ENCODE results near the gene SETD3.
"Not testable (repeated sequence)": the region's sequence is repeated elsewhere in the genome, so short reads cannot be mapped to it uniquely, and the experiment has no call there.

Gene SETD3

GRCh38 chr14:99354166-99354875 is 126.3 kb downstream of the SETD3 start:
- DNase-seq = no peak

- DNase-seq = no peak
These were observed 127.9 kb downstream of the SETD3 start for GRCh38 chr14:99352688-99353280.

GRCh38 chr14:99351166-99352007 is 129.3 kb downstream of the SETD3 start:
- DNase-seq = no peak

- DNase-seq = no peak
These were observed 129.9 kb downstream of the SETD3 start for GRCh38 chr14:99350751-99351150.

- no peak for DNase-seq
These were observed 130.8 kb downstream of the SETD3 start for GRCh38 chr14:99349721-99350495.

GRCh38 chr14:99348816-99349614 is 131.6 kb downstream of the SETD3 start:
- DNase-seq = no peak

- DNase-seq = not testable (repeated sequence)
These were observed 132.4 kb downstream of the SETD3 start for GRCh38 chr14:99348231-99348630.
